B cell (primary cell): Measurements from ENCODE around the gene SERF2. TPM values are rescaled to one million over a fixed set of nuclear protein-coding genes. Genes with fewer than 3 reads are reported as not detected.

Source experiments
- ATAC-seq: fragments of 200-7000 bp; cut with Tn5 transposase; one replicate; pipeline ENCODE4 v1.10.0; 2021; ENCODE audit warnings: low read depth, mild to moderate bottlenecking, moderate number of reproducible peaks, moderate library complexity
- CTCF ChIA-PET: fragments of 350-600 bp; sonication (Branson Sonifier 250); formaldehyde crosslinking; loops from one replicate; lab custom pipeline; 2021; ENCODE audit warnings: antibody characterized with exemption, inconsistent platforms; lab: Charles Lee
- POLR2A ChIA-PET: fragments of 350-600 bp; sonication (Branson Sonifier 250); formaldehyde crosslinking; loops from one replicate; lab custom pipeline; 2021; ENCODE audit warnings: antibody characterized with exemption; lab: Charles Lee
- DNase-seq: peaks from one replicate; pipeline ENCODE4 v3.0.0; 2013
- H2AFZ ChIP-seq: 2 replicates; pipeline ENCODE4 v1.6.1; 2012; ENCODE audit warnings: mild to moderate bottlenecking, low read depth, low read length; ENCODE audit not compliant: insufficient read depth, poor library complexity, severe bottlenecking
- H3K27ac ChIP-seq, 2 donors: 1 replicate in 1 of 2; 2 replicates in 1 of 2; pipeline ENCODE4 v1.5.1; 2012 to 2013; ENCODE audit warnings: low read length in 2 of 2, mild to moderate bottlenecking in 2 of 2, moderate library complexity in 1 of 2
- H3K27me3 ChIP-seq, 4 experiments: fragments of 200-600 bp in 1 of 4; sonication (generic) in 1 of 4; replicated peaks in 1 of 4; 1 replicate in 2 of 4; 2 replicates in 2 of 4; pipeline versions ENCODE4 v1.6.1 to v1.7.0; 2013 to 2016; ENCODE audit warnings: low read length in 3 of 4, mild to moderate bottlenecking in 2 of 4, mixed read lengths in 1 of 4, moderate library complexity in 1 of 4; ENCODE audit not compliant: insufficient read depth in 4 of 4, control insufficient read depth in 3 of 4; ENCODE audit errors: control extremely low read depth in 1 of 4
- H3K36me3 ChIP-seq, 2 experiments: replicated peaks in 1 of 2; 1 replicate in 1 of 2; 2 replicates in 1 of 2; pipeline versions ENCODE4 v1.6.1 to v1.7.1; 2013; ENCODE audit warnings: low read length in 1 of 2; ENCODE audit not compliant: insufficient read depth in 2 of 2, control insufficient read depth in 1 of 2; ENCODE audit errors: control extremely low read depth in 1 of 2, extremely low read depth in 1 of 2
- H3K4me1 ChIP-seq, 2 donors: fragments of 200-600 bp in 1 of 2; sonication (generic) in 1 of 2; 1 replicate in 1 of 2; 2 replicates in 1 of 2; pipeline versions ENCODE4 v1.5.1 to v1.6.1; 2013 to 2017; ENCODE audit warnings: low read length in 2 of 2; ENCODE audit not compliant: control insufficient read depth in 2 of 2, insufficient read depth in 2 of 2
- H3K4me2 ChIP-seq: replicated peaks from 2 replicates; pipeline ENCODE3; 2012; ENCODE audit warnings: mild to moderate bottlenecking, low read depth, low read length; ENCODE audit not compliant: poor library complexity, severe bottlenecking
- H3K4me3 ChIP-seq, 5 experiments: fragments of 200-600 bp in 1 of 5; sonication (generic) in 1 of 5; 1 replicate in 3 of 5; 2 replicates in 2 of 5; pipeline versions ENCODE4 v1.5.1 to v1.7.0; 2011 to 2016; ENCODE audit warnings: low read length in 4 of 5, mild to moderate bottlenecking in 4 of 5, low read depth in 2 of 5, control low read depth in 1 of 5, moderate library complexity in 1 of 5; ENCODE audit not compliant: insufficient read depth in 1 of 5; ENCODE audit errors: control extremely low read depth in 1 of 5, extremely low read depth in 1 of 5
- H3K79me2 ChIP-seq: fragments of 200-600 bp; sonication (generic); one replicate; pipeline ENCODE4 v1.6.0; 2016; ENCODE audit warnings: low read length; ENCODE audit not compliant: control insufficient read depth, insufficient read depth
- H3K9ac ChIP-seq: fragments of 200-600 bp; sonication (generic); 2 replicates; pipeline ENCODE4 v1.6.1; 2017; ENCODE audit warnings: mild to moderate bottlenecking, low read length, moderate library complexity
- H3K9me3 ChIP-seq, 3 donors: one replicate each; pipeline versions ENCODE4 v1.6.1 to v1.7.1; 2013; ENCODE audit warnings: low read length in 2 of 3; ENCODE audit not compliant: control insufficient read depth in 2 of 3, insufficient read depth in 1 of 3; ENCODE audit errors: control extremely low read depth in 1 of 3
- H4K20me1 ChIP-seq: 2 replicates; pipeline ENCODE4 v1.6.0; 2012; ENCODE audit warnings: mild to moderate bottlenecking, low read length; ENCODE audit not compliant: insufficient read depth, control insufficient read depth, poor library complexity, severe bottlenecking
- H3K27ac Mint-ChIP-seq: one replicate; pipeline ENCODE4 v1.8.0; 2021; ENCODE audit warnings: mixed read lengths
- H3K27me3 Mint-ChIP-seq: one replicate; pipeline ENCODE4 v1.8.0; 2021; ENCODE audit warnings: mixed read lengths
- H3K4me1 Mint-ChIP-seq: one replicate; pipeline ENCODE4 v1.8.0; 2021; ENCODE audit warnings: mixed read lengths
- H3K4me3 Mint-ChIP-seq: one replicate; pipeline ENCODE4 v1.8.0; 2021; ENCODE audit warnings: mixed read lengths
- H3K9me3 Mint-ChIP-seq: one replicate; pipeline ENCODE4 v1.8.0; 2022; ENCODE audit warnings: mixed read lengths; ENCODE audit not compliant: insufficient read depth
- EZH2 ChIP-seq: IDR thresholded peaks from 2 replicates; pipeline ENCODE4 v1.6.1; 2012; ENCODE audit warnings: borderline replicate concordance, low read depth, mild to moderate bottlenecking, moderate library complexity, low read length; ENCODE audit not compliant: insufficient read depth, poor library complexity, severe bottlenecking
- WGBS: methylation state at CpG from one replicate; pipeline ENCODE4 v1.1.5; 2013; ENCODE audit warnings: missing lambda C conversion rate; ENCODE audit not compliant: insufficient coverage; 5-methylcytosine and 5-hydroxymethylcytosine counted together
- intact Hi-C: fragments of 100-400 bp; cut with micrococcal nuclease; formaldehyde crosslinking; loops from one replicate; pipeline ENCODE4 v1.10.0; 2022
- polyA plus RNA-seq: library from polyadenylated mRNA; depleted of rRNA; stranded (reverse); fragments of >200 nt; gene quantifications from 2 replicates; pipeline ENCODE4 v1.2.3, GENCODE V29; 2012
- total RNA-seq, 2 donors: library from RNA; stranded (reverse); fragments of 120-200 nt in 1 of 2; gene quantifications; 1 replicate in 1 of 2; 2 replicates in 1 of 2; pipeline versions ENCODE4 v1.2.3 to v1.2.4, GENCODE V29; 2013 to 2022
- TF ChIP-seq, protein P1 (sequence below): fragments of 200-600 bp; IDR thresholded peaks from one replicate; pipeline ENCODE4 v1.8.0; 2022; ENCODE audit warnings: antibody characterized with exemption, mild to moderate bottlenecking

Gene SERF2
- total and polyA plus RNA-seq, 2 donors (not counting 1 experiment from before 2014, with no cell fraction given): 455 to 806 TPM

DNA sequence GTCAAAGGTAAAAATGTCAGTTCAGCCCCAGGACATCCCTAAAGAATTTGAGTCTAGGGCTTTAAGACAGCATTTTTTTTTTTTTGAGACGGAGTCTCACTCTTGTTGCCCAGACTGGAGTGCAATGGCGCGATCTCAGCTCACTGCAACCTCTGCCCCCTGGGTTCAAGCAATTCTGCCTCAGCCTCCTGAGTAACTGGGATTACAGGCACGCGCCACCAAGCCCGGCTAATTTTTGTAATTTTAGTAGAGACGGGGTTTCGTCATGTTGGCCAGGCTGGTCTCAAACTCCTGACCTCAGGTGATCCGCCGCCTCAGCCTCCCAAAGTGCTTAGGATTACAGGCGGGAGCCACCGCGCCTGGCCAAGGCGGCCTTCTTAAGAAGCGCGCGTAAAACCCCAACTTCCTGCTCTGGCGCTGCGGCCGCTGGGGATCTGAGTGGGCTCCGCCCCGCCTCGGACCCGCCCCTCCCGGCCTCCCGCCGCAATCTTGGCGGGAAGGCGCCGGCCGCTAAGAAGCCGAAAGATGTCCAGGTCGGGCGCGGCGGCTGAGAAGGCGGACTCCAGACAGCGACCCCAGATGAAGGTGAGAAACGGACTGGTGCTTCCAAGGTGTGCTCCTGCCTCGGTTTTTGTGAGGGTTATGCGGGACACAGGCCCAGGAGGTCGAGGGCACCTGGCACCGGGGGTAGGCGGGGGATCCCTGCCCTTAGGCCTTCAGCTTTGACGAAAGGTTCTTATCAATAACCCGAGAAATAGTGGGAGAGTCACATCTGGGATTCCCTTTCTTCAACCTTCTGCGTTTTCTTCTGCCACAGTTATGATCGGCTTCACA is 34.6 kb downstream of the SERF2 start, which contains the start of gene WDR76:
TSS of gene WDR76 (plus strand) at position 495 of the 834 bp plus-strand sequence. CDS start at position 526, 31 bp downstream.
- Mint-ChIP-seq H3K4me3 (peak within 1 kb of the TSS; percentile 93), H3K27ac (peak within 1 kb of the TSS; percentile 27), H3K27me3 (no peaks in the 10 kb centered on the region), H3K4me1 (peaks cover 59% of the 10 kb centered on the region), H3K9me3 (no peaks in the 10 kb centered on the region)
- peaks cover 4% of the 10 kb centered on the region for H4K20me1 ChIP-seq
- peak within 1 kb of the TSS; percentile 63 for H3K9ac ChIP-seq
- H3K4me1 ChIP-seq: peaks cover 30 to 60% of the 10 kb centered on the region in 2 donors
- H3K79me2 ChIP-seq: peaks cover 57% of the 10 kb centered on the region
- DNase-seq (peak; percentile 84), ATAC-seq (peak; percentile 77)
- ChIA-PET POLR2A (interaction anchor here (1.7 kb wide), 1 partner anchor 18 kb away, joined by 6 read pairs; no protein-coding TSS in a partner anchor), CTCF (interaction anchor here (1.0 to 1.4 kb wide), 2 partner anchors 17 to 50 kb away, joined by 3 to 6 read pairs; partner anchors contain the start of gene ELL3)
- H3K9me3 ChIP-seq: peaks cover 0 to 4% (median 0%) of the 10 kb centered on the region in 3 donors
- TF ChIP-seq, protein P1, sequence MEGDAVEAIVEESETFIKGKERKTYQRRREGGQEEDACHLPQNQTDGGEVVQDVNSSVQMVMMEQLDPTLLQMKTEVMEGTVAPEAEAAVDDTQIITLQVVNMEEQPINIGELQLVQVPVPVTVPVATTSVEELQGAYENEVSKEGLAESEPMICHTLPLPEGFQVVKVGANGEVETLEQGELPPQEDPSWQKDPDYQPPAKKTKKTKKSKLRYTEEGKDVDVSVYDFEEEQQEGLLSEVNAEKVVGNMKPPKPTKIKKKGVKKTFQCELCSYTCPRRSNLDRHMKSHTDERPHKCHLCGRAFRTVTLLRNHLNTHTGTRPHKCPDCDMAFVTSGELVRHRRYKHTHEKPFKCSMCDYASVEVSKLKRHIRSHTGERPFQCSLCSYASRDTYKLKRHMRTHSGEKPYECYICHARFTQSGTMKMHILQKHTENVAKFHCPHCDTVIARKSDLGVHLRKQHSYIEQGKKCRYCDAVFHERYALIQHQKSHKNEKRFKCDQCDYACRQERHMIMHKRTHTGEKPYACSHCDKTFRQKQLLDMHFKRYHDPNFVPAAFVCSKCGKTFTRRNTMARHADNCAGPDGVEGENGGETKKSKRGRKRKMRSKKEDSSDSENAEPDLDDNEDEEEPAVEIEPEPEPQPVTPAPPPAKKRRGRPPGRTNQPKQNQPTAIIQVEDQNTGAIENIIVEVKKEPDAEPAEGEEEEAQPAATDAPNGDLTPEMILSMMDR: no peak
- no peak for TF ChIP-seq EZH2
- peaks cover 0 to 1% of the 10 kb centered on the region in 2 experiments for H3K36me3 ChIP-seq
- H3K27ac ChIP-seq: peak within 1 kb of the TSS; percentile 55 to 85
- intact Hi-C loops: loop anchor here (5.0 kb wide), 2 partner anchors 601 to 711 kb away; partner anchors contain the start of genes CTDSPL2 and EIF3J
- WGBS: 3% methylated on average over 45 of the region's 48 CpGs
- H3K4me2 ChIP-seq: peak within 1 kb of the TSS; percentile 72
- H2AFZ ChIP-seq: peak within 1 kb of the TSS; percentile 86
- no peaks in the 10 kb centered on the region for H3K27me3 ChIP-seq
- peak within 1 kb of the TSS in 4 of 5 experiments; percentile 67 to 74 (median 70) for H3K4me3 ChIP-seq
